Endothelial cell of coronary artery (primary cell): Measurements from ENCODE around the gene CACNA1G. TPM values are rescaled to one million over a fixed set of nuclear protein-coding genes. Genes with fewer than 3 reads are reported as not detected.

Experiments
- total RNA-seq: library from RNA; depleted of rRNA; stranded (reverse); fragments of >200 nt; gene quantifications from 2 replicates; pipeline ENCODE4 v1.2.3, GENCODE V29; 2014

Gene CACNA1G
- total RNA-seq = not detected in 2 replicates

DNA sequence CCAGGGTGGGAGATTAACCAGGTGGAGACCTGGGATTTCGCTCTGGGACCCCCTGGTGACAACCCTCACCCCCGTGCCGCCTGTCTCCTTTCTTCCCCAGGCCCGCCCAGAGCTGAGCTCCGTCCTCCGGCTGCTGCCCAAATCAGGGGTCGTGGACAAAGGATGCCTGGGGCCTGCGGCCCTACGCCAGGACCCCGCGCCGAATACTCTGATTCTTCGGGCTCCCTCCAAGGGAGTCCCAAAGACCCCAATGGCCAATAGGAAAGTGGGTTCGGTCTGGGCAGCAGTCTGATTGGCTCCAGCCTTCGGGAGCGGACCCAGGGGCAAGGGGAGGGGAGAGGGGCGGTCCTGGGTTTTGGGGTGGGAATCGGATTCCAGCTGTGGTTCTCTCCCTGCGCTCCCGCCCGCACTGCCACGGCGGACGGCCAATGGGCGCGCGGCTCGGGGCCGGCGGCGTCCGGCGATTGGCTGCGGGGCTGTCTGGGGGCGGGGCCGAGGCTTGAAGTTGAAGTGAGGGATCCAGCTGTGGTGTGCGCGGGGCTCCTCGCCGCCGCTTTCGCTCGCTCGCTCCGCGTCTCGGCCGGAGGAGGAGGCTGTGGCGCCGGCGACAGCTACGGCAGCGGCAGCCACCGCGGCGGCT is at the start of gene CACNA1G:
CACNA1G (plus strand) TSS at position 531 of the 640 bp plus-strand sequence. CDS start 745 bp downstream, outside the sequence.

DNA sequence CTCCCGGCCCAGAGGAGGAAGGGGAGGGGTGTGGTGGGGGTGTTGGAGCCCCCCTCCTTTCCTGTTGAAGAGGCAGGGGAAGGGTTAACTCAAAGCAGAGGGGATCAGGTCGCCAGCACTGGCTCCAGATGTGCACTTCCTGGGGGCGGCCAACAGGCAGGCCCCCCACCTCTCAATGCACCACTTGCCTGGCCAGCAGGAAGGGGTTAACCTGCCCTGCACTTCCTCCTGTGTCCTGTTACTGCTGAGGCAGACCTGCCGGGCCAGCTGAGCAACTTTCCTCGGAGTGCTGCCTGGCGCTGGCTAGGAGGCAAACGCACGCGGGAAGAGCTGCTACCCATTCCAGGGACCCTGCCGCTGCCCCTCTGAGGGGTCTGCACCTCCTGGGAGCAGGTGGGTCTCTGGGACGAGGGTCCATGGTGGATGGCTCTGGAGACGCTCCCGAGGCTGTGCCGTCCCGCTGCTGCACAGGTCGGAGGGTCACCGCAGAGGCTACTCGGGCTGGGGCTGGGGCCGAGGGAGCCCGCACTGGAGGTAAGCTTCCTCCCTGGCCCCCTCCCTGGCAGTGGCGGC is 28.0 kb upstream of the CACNA1G start, which contains the start of gene EPN3:
EPN3 (plus strand) TSS at position 284 of the 573 bp plus-strand sequence. CDS start 3,822 bp downstream, outside the sequence.

DNA sequence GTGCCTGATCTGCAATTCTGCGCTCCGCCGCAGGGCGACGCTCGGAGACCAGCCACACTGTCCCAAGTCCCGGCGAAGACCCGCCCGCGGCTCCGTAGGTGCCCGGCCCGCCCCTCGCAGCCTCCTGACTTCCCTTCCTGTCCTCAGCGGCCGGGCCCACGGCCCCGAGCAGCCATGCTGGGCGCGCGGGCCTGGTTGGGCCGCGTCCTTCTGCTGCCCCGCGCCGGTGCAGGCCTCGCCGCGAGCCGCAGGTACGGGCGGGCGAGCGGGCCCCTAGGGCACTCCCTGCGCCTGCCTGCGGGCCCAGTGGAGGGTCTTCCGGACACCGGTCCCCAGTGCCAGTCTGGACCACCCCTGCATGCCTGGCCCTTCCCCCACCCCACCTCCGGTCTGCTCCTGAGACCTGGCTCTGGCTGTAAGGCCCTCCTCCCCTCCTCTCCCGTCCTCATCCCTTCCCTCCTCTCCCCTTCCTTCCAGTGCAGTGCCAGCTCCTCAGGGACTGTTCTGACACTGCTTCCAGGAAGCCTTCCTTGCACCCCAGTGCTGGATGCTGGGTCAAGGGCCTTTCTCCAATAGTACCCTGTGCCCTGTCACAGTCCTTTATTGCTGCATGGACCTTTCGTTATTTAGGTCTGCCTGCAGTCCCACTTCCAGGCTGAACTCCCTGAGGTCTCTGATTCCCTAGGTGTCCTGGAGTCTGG is 13.3 kb upstream of the CACNA1G start, which contains the start of gene SPATA20:
SPATA20 (plus strand) TSS at position 140 of the 701 bp plus-strand sequence; CDS start at position 175, 35 bp downstream.

DNA sequence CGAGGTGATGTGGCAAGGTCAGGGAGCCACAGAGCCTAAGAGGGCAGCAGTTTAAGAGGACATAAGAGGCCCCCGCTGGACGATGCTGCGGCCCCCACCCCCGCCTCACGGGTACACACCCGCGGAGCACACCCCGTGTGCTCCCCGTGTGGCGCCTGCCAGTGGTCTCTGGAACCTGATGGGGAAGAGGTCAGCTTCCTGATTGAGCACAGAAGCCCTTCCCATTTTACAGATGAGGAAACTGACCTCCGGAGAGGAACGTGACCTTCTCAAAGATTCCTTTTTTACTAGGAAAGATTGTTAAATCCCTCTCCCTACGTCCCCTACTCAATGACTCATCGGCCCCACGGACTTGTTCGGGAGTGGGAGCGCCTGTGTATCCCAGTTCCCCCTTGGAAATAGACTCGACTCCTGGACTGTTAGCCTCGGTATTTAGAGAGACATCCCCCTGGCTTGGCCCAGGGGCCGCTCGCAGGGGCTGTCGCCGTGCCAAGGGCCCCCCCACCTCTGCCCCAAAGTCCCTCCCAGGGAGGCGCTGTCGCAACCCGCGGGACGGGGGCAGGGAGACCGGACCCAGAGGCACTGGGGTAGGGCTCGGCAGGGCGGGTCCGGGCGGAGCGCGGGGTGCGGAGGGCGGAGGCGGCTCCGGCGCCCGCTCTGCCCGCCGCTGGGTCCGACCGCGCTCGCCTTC is 73.9 kb downstream of the CACNA1G start, which contains the start of gene ABCC3:
ABCC3 (plus strand) TSS at position 658 of the 691 bp plus-strand sequence. CDS start 56 bp downstream, outside the sequence.

Other genes starting within 250 kb of the CACNA1G start
- gene XYLT2, start 214.6 kb upstream of the CACNA1G start, total RNA-seq = 28.8 and 39.6 TPM in 2 replicates
- 54.5 and 68.1 TPM in 2 replicates for gene MRPL27, start 187.5 kb upstream of the CACNA1G start, total RNA-seq
- 3.6 and 4.0 TPM in 2 replicates for gene EME1, start 187.5 kb upstream of the CACNA1G start, total RNA-seq
- 162 and 203 TPM in 2 replicates for gene LRRC59, start 163.2 kb upstream of the CACNA1G start, total RNA-seq
- gene ACSF2, start 134.5 kb upstream of the CACNA1G start, total RNA-seq = 13.8 and 17.3 TPM in 2 replicates
- gene CHAD, start 91.8 kb upstream of the CACNA1G start, total RNA-seq = not detected in 2 replicates
- gene RSAD1, start 81.9 kb upstream of the CACNA1G start, total RNA-seq = 17.4 and 18.9 TPM in 2 replicates
- gene MYCBPAP, start 52.3 kb upstream of the CACNA1G start, total RNA-seq = 0.18 and 1.1 TPM in 2 replicates
- gene EPN3, start 28.0 kb upstream of the CACNA1G start, total RNA-seq = under 0.01 and 0.09 TPM in 2 replicates
- 37.8 and 41.0 TPM in 2 replicates for gene SPATA20, start 13.5 kb upstream of the CACNA1G start, total RNA-seq
- 4.6 and 15.8 TPM in 2 replicates for gene ABCC3, start 74.2 kb downstream of the CACNA1G start, total RNA-seq
- gene ANKRD40, start 147.2 kb downstream of the CACNA1G start, total RNA-seq = 26.6 and 28.0 TPM in 2 replicates
- 24.0 and 33.5 TPM in 2 replicates for gene LUC7L3, start 158.9 kb downstream of the CACNA1G start, total RNA-seq
- gene ANKRD40CL, start 206.8 kb downstream of the CACNA1G start, total RNA-seq = not detected in 2 replicates